Kidney glomerular epithelial cell (primary cell): ENCODE results near the gene FBLIM1.
"Not testable (repeated sequence)": the region's sequence is repeated elsewhere in the genome, so short reads cannot be mapped to it uniquely, and the experiment has no call there.

ENCODE experiments used
- DNase-seq: peaks from one replicate; lab custom pipeline; 2025; lab: John Stamatoyannopoulos, UW

FBLIM1 gene

GRCh38 chr1:15768388-15768787 is 9.8 kb downstream of the FBLIM1 start:
- DNase-seq = no peak

- DNase-seq = no peak
These were observed 11.8 kb downstream of the FBLIM1 start for GRCh38 chr1:15770313-15770962.

GRCh38 chr1:15771836-15772515 is 13.4 kb downstream of the FBLIM1 start:
- DNase-seq = no peak

DNA sequence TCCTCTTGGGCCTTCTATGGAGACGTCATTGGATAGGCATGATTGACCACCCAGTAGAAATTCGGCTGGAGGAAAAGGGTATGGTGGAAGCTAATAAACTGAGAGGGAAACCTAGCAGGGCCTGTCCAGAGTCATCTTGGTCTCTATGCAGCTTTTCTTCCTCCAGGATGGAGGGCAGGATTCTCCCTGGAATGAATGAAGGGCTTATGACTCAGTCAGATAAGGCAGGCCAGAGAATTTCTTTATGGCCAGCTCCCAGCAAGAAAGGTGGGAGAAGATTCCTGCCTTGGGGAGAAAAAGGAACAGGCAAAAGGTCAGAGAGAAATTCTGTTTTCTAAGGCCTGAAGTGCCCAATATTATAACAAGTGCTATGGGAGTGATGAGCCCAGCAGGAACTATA is 17.1 kb downstream of the FBLIM1 start:
- no peak for DNase-seq

GRCh38 chr1:15777909-15778707 is 19.5 kb downstream of the FBLIM1 start:
- DNase-seq = no peak

DNA sequence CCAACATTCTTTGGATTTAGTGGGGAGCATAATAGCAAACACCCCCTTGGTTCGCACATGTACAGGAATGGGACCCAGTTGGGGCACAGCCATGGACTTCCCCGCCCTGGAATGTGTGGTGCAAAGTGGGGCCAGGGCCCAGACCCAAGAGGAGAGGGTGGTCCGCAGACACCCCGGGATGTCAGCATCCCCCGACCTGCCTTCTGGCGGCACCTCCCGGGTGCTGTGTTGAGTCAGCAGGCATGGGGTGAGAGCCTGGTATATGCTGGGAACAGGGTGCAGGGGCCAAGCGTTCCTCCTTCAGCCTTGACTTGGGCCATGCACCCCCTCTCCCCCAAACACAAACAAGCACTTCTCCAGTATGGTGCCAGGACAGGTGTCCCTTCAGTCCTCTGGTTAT is 27.1 kb downstream of the FBLIM1 start:
- no peak for DNase-seq

GRCh38 chr1:15786581-15786980 is 28.0 kb downstream of the FBLIM1 start:
- DNase-seq = no peak

GRCh38 chr1:15788624-15789301 is 30.2 kb downstream of the FBLIM1 start:
- no peak for DNase-seq

GRCh38 chr1:15796086-15796462 is 37.5 kb downstream of the FBLIM1 start:
- DNase-seq = no peak

- no peak for DNase-seq
These were observed 39.2 kb downstream of the FBLIM1 start for GRCh38 chr1:15797614-15798390.

GRCh38 chr1:15799004-15799867 is 40.6 kb downstream of the FBLIM1 start:
- DNase-seq = peak; percentile 98

- peak; percentile 92 for DNase-seq
These were observed 41.6 kb downstream of the FBLIM1 start for GRCh38 chr1:15799928-15800835.

GRCh38 chr1:15802234-15802965 is 43.8 kb downstream of the FBLIM1 start:
- DNase-seq = no peak

DNA sequence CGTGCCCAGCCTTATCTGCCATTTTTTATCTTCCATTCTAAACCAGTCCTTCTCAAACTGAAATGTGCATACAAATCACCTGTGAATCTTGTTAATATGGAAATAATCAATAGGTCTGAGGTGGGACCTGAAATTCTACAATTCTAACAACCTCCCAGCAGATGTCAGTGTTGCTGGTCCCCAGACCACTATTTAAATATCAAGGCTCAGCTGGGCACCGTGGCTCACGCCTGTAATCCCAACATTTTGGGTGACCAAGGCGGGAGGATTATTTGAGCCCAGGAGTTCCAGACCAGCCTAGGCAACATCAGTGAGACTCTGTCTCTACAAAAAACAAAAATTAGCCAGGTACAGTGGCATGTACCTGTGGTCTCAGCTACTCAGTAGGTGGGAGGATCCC is 44.8 kb downstream of the FBLIM1 start:
- DNase-seq = no peak

DNA sequence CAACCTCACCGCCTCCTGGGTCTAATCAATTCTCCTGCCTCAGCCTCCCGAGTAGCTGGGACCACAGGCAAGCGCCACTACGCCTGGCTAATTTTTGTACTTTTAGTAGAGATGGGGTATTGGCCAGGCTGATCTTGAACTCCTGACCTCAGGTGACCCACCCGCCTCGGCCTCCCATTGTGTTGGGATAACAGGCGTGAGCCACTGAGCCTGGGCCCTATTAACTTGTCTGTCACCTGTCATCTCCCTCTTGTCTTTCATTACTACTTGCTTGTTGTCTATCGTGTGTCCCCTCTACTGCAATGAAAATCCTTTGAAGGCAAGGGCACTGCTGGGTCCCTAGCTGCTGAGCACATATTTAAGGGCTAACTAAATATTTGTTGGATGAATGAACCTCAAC is 45.5 kb downstream of the FBLIM1 start:
- no peak for DNase-seq

GRCh38 chr1:15807121-15807520 is 48.5 kb downstream of the FBLIM1 start:
- DNase-seq = no peak

- DNase-seq = not testable (repeated sequence)
These were observed 49.0 kb downstream of the FBLIM1 start, which contains the start of gene UQCRHL for GRCh38 chr1:15807549-15807948. UQCRHL (minus strand) TSS chr1:15807649; CDS start chr1:15807649, 0 bp downstream.

GRCh38 chr1:15808955-15809354 is 50.4 kb downstream of the FBLIM1 start:
- no peak for DNase-seq

DNA sequence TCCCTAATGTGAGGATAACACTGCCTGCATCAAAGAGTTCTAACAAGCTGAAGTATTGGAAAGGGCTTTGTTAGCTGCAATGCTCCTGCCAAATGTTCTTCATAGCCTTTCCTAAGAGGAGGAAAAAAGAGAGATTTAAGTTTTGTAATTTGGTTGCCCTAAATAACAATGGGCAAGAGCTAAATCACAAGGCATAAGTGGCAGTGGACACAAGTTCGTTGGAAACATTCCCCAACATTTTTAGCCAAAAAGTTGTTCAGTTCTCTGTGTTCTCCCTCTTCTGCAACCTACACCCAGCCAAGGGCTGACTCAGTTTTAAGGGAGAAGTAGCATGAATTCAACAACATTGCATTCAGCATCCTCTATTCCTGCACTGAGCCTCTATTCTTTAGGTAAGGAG is 51.5 kb downstream of the FBLIM1 start:
- DNase-seq = no peak
